NK-92 treated with Interleukin-12 subunit alpha and Interleukin-12 subunit beta, amount 100 ng/mL, for 24 hours (cell line): ENCODE data around the gene RAB29.
A peak's percentile ranks its signal among the peaks of the same experiment; 100 is the strongest.

ENCODE experiments used
- DNase-seq: peaks from one replicate; lab custom pipeline; 2025; lab: John Stamatoyannopoulos, UW

The RAB29 gene

DNA sequence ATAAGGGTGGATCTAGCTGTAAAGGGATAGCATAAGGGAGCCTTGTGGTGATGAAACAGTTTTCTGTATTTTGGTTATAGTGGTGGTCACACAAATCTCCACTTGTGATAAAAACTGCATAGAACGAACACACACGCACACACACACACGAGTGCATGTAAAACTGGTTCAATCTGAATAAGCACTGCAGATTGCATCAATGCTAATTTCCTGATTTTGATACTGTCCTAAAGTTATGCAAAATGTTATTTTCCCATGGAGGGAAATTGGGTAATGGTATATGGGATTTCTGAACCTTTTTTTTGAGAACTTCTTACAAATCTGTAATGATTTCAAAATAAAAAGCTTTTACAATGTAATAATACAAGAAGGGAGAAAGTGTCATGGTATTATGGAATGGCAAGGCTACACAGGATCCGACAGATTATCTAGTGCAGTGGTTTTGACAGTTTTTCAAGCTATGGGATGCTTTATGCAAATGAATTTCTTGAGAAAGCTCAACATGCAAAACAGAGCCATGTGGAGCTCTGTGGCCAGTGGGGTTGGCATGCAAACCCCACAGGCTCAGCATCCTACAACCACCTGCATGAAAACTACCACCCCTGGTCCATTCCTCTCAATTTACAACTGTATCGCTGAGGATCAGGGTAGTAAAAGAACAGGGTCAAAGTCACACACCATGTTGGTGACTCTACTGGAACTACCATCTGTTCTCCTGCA lies 18.9 kb upstream of the RAB29 start:
- no peak for DNase-seq

DNA sequence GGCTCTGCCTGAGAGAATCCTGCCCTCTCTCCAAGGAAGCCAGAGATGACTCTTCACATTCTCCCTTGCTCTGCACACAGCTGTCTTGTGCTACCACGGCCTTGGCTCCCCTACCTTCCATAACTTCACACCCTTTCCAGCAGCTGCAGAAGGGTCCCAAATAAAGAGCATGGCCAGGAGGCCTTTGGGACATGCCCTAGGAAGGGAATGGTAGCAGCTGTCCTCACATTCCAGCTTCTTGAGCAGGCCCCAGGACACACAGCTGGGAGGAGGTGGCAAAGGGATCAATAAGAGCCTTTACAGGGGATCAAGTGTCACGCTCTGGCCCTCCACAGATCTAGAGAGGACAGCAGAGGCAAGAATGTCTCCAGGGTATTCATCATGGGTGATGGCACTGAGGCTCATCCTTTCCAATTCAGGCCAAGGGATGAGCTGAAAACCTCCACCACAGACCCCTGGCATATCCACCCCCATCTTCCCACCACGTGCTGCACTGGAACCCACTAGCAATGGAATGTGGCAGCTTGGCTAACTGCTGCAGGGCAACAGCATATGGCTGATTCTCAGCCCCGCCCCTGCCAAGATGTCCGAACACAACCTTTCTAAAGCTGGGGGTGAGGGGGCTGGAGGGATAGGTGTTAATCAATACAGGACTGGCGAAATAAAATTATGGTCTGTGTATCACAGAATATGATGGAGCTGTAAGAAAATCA lies 17.8 kb upstream of the RAB29 start:
- DNase-seq, result no peak

DNA sequence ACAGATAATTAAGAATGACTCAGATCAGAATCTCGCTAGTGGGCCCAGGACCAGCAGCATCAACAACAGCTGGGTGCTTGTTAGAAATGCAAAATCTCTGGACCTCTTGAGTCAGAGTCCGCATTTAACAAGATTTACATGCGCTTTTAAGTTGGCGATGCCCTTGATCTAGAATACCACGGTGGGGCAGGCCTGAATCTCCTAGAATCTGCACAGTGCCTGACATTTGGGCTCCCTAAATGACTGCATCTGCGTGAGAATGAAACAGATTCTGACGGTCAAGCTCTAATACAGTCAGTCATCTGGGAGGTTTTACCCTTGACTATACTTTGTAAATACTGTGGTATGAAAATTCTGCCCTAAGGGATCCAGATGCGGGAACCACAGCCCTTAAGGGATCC lies 17.2 kb upstream of the RAB29 start:
- no peak for DNase-seq

DNA sequence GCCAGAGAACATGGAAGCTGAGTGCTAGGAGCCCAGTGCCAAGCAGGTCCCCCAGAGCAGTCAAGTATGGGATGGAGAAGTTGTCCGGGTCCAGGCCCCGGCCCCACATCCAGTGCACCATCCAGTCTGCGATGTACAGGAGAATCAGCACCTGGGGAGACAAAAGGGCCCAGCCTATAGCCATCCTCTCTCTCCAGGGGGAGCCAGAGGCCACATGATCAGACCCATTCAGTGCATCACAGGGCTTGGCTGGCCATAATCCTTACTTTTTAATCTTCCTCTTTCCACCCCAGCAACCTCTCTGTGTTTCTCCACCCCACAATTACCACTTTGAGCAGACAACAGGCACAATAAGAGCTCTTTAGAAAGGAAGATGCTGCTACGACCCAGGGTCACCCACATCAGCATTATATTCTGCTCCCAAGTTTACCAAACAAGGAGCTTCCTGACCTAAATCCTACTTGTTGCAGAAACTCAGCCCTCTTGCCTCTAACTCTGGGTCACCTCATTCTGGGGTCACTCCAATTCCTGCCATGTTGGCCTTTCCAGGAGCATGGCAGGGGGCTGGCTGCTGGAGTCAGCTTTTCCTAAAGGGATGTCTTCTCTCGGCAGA lies 16.4 kb upstream of the RAB29 start:
- peak; percentile 11 for DNase-seq

DNA sequence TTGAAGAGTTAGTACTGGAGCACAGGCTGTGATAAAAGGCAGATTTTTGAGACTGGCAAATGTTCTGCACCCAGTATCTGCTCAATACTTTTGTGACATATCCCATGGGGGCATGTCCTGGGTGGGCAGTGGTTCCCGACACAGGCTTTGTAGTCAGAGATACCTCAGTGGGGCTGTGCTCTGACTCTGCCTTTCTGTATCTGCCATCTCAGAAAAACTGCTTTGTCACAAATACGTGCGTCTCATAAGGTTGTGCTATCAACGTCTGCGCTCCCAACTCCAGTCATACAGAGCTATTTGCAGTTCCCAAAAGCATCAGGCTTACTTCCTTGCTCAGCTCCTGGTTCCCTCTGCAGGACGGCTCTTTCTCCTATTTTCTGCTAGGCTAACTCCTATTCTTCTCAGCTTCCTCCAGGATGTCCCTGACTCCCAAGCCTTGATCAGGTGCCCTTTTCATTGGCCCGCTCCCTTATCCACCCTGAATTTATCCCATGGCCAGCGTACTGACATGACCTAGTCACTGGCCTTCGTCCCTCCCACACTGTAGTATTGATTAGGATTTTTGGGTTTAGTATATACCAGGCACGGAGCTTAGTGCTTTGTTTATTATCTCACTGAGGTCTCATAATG lies 12.1 kb upstream of the RAB29 start:
- no peak for DNase-seq

DNA sequence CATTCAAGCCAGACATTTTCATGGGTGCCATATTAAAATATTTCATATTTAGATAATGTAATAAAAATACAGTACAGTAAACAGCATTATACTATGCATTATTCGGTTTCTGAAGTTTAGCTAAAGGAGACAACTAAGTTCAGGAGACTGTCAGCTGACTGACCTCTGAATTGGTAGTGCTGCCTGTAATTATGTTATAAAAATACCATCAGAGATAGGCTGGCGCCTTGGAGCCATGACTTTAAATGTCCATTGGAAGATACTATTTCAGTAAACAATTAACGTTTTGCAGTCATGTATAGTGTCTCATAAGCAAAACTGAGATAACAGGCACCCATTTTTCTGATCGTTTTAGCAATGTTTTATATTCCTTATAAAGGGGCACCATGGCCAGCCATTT lies 11.3 kb upstream of the RAB29 start:
- DNase-seq, result no peak

DNA sequence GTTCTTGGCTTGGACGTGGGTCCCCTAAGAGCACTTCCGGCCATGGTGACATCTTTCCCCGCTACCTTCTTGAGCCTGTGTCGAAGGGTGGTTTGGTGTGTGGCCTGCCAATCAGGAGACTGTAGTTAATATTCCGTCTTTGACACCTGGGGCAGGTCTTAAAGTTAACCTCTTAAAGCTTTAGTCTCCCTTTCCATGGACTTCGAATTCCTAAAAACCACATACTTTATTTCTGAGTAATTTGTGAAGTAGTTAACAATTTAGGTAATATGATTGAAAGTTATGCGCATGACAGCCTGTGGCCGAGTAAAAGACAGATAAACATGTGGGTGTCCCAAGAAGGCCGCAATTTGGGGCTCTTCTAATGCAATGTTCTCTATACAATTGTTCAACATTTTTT lies 10.2 kb upstream of the RAB29 start:
- no peak for DNase-seq

DNA sequence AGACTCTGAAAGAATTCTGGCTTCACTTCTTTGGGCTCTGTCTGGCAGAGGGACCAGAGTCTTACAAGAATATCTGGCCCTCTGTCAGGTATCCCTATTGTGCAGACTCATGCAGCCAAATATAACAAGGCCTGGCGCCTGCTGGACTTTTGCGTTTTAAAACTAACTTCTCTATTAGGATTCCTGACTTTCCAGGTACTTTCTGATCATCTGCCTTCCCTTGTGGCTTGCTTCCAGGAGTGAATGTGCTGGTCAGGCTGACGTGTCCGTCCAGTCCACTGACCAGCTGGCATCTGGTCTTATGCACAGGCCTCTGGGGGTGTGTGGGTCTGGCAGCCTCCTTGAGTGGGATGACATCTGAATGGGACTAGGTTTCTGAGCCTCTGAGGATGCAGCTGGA lies 8.6 kb upstream of the RAB29 start:
- DNase-seq, result no peak

DNA sequence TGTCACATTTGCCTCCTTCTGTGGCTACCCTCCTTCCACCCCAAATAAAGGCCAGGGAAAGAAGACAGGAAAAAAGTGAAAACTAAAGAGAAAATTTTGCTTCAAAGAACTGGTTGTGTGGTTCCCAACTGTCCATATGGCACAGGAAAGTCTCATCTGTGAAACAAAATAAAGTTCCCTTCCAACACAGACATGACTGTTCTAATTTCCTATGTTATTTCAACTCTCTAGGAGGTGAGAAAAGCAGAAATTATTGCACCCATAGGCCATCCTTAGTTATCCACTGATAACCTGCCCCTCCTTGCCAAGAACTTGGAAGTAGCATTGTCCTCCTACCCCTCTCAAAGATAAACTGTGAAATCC lies 8.1 kb upstream of the RAB29 start:
- DNase-seq, result no peak

DNA sequence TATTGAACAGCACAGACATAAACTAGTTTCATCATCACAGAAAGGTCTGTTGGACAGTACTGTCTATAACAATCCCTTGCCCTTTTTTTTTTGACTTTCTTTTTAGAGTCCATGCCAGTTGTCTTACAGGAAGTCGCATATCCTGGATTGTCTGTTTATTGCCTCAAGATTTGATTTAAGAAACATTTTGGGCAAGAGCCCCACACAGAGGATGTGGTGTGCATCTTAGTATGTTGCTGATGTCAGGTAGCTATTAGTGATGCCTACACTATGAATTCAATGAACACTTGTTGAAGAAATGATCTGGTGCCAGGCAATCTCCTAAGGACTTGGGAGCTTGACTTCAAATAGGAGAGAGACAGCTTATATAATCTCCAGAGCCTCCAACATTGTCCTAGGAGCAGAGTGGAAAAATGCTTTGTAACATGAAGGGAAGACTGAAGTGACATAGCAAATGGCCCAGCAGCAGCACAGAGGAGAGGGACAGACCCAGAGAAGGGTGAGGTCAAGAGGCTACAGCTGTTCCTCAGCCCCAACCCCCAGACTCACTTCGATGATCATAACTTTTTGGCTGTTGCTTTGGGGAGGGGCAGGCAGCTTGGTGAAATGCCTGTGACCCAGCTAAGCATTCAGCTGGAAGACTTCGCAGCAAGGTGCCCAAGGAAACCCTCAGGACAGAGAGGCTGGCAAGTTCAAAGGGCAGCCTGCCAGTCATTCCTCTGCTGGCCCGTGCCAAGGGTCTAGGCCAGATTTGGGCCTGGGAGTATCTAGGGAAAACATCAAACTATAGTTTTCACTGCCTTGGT lies 7.5 kb upstream of the RAB29 start:
- DNase-seq, result no peak

DNA sequence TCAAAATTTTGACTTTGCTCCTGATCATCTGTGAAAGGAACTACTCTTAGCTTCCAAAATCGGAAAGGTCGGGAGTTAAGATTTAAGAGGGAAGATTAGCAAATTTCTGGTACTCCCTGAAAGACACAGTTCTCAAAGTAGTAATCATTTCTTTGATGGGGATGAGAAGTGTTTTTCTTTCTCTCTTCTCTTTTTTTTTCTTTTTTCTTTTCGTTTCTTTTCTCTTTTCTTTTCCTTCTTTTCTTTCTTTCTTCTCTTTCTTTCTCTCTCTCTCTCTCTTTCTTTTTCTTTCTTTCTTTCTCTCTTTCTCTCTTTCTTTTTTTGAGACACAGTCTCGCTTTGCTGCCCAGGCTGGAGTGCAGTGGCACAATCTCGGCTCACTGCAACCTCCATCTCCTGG lies 5.1 kb upstream of the RAB29 start:
- no peak for DNase-seq

DNA sequence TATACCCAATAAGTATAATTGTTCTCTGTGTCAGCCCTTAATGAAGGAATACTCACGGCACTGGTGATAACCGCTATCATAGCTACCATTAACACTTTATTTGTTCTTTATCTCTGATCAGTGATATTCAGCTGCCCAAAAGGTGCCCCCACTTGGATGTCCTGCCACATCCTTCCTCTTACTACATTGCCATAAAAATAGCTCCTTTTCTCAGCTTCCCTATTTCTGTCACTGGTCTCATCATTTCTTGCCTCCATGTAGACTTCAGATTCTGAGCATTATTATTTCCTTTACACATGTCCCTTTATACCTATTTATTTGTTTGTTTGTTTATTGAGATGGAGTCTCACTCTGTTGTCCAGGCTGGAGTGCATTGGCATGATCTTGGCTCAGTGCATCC lies 2.7 kb upstream of the RAB29 start:
- DNase-seq, result no peak

DNA sequence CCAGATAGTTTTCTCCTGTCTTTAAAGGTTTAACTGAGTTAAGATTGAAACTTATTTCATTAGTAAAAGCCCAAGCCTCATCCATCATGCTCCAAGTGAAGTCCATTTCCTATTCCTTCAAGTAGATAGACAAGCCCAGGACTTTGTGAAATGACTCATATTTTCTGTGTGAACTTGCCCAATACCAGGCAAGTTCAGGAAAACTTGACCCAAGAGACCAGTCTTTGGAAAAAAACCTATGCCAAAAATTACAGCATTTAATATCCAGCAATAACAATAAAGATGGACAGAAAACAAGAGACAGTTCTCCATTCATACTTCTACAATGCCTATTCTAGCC lies 405 bp upstream of the RAB29 start:
- DNase-seq, result no peak

DNA sequence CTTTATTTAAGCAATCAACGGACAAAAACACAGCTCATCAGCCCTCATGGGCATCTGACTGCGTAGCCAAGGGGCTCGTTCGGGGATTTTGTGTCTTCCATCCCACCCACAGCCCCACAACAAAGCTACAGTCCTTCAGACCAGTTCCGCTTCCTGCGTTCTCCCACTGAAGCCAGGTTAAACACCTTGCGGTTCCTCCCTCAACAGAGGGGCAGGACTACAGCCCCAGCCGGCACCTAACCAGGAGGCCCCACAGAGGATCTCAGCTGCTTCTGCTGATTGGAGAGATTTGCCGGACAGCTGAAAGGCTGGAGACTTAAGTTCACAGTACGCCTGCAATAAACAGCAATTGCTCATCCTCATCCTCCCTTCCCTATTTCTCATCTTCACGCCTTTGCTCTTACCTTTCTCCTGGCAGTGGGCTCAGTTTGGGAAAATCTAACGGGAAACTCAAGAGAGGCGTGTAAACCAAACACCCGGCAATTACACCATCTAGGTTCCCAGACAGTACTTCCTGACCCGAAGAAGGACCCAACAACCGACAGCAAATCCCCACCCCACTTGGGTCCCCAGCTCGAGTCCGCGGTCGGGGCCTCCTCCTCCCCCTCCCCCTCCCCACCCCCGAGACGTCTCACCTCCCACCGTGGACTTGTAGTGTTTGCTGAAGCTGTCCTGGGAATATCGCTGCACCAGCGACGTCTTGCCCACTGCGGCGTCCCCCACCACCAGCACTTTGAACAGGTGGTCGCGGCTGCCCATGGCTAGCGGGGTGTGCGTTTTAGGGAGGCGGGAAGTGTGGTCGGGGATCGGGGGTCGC lies 876 bp downstream of the RAB29 start:
- DNase-seq, result peak; percentile 53

DNA sequence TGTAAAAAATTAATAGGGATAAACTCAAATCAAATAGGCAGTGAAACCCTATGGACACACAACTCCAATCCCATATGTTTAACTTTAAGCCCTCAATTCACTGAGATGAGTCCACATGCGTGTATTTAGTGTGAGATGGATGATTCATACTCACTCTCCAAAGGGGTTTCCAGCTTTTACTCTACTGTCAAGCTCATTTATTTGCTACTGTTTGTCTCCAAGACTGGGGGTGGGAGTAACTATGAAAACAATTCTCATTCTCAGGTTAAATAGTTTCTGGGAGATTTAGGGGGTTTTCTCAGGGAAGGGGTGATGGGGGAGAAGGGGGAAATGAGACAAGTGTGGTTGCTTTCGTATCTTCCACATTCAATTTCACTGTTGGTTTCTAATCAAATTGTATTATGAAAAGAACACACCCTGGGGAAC lies 2.7 kb downstream of the RAB29 start:
- DNase-seq, result no peak

DNA sequence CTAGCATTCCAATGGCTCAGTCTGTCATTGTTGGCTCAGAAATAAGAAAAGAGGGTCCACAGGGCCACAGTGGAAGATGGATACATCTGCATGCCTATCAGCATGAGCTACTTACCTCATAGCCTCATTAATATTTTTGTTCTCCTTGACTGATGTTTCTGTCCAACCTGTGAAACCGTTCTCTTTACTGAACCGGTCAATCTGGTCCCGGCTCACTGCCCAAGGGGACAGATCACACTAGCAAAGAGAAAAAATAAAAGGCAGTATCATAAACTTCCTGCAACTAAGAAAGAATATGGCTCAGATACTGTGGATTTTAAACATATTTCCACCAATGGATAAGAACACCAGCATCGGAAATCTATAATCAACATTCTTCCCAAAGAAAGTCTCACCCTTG lies 4.7 kb downstream of the RAB29 start:
- no peak for DNase-seq

DNA sequence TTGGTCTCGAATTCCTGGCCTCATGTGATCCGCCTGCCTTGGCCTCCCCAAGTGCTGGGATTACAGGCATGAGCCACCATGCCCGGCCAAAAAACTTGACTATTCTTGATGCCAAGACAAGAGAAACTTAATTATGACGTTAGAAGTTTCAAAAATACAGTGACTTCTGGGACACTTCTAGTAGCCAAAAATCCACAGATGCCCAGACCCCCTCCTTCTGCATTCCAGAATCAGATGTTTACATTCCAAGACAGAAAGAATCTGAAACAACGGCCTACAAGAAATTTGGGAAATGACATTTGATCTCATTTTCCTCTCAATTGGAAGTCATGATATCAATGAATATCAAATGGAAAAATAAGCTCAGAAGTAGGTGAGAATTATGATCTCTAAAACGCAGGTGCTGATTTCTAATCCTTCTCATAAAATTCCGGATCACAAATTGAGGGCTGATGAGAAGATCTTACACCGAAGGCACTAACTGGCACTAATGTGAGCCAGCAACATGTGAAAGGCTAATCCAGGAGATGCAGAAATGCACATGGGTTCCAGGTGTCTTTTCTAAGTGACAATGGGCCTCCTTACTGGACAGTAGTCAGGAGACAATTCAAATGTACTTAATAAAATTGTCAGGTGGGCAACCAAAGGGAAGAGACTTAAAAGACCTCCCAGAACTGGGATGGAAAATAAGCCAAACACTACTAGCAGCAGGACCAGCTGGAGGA lies 5.5 kb downstream of the RAB29 start:
- no peak for DNase-seq

DNA sequence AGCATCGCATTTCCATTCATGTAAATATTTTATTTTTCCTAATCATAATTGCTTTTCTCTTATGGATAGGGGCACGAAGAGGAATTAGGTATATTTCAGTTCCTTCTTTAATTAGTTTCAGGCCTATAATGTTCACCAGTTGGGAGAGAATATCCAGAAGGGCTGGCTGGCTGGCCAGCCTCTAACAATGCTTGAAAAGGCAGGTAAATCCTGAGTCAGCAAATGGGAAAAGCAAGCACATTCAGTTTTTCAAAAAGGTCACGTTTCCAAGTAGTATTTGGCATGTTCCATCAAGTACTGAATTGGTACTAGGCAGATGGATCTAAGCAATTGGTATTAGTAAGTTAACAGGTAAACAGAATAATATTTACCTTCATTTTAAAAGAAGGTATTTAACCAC lies 8.0 kb downstream of the RAB29 start:
- no peak for DNase-seq

DNA sequence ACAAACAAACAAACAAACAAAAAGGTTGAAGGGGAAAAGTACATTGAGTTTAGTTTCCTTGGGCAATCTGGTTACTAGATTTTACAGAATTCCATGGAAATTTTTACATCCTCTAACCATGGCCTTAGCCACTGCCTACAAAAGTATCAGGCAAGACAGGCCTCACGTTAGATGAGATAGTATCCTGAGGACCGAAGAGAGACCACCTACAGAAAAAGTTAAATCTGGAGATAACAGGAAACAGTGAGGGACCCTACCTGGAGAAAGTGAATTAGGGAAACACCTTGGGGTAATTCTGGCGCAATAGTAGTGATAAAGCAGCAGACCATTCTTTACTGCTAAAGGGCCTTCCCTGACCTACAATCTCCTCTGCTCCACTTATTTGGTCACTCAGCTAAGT lies 8.7 kb downstream of the RAB29 start:
- DNase-seq, result no peak

DNA sequence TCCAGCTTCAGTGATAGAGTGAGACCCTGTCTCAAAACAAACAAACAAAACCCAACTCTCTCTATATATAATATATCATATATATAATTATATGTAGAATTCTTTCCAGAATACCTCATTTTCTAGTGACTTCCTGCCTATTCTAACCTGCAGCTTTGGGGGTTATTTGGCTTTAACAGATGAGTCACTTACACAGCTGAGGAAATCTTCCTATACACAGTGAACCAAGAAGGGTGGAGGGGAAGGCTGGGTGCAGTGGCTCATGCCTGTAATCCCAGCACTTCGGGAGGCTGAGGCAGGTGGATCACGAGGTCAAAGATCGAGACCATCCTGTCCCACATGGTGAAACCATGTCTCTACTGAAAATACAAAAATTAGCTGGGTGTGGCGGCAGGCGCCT lies 9.2 kb downstream of the RAB29 start:
- DNase-seq, result no peak

DNA sequence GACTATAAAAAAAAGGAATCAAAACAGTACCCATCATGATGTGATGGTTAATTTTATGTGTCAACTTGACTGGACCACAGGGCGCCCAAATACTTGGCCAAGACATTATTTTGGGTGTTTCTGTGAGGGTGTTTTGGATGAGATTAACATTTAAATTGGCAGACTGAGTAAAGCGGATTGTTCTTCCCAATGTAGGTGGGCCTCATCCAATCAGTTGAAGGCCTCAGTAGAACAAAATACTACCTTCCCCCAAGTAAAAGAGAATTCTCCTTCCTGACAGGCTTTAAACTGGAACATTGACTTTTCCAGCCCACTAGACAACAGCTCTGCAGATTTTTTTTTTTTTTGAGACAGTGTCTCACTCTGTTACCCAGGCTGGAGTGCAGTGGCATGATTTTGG lies 10.7 kb downstream of the RAB29 start:
- no peak for DNase-seq
